ENCODE data around the gene LBX1. TPM values are rescaled to one million over a fixed set of nuclear protein-coding genes. Genes with fewer than 3 reads are reported as not detected.

The LBX1 gene
- total and polyA plus RNA-seq, 7 donors: not detected

DNA sequence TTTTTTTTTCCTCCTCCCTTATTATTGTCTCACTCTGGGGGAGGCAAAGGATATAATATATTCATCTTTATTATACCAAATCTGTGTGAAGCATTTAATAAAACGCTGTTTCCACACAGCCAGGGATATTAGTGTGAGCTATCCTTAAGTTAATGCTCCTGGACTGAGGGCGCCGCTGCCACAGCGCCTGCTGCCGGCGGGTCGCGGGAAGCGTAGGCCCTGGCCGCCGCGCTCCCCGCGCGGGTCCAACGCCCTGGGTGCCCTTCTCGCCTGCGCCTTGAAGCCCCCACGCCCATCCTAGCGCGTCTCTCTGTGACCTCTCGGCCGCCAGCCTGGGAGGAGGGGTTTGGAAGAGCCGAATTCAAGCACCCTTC lies 9.5 kb upstream of the LBX1 start:
- WGBS, 2 donors: 3 to 7% methylated on average over 24 of the region's 24 CpGs
- Histone ChIP-seq H3K27me3 (peaks cover 42 to 66% (median 53%) of the 10 kb centered on the region in 3 donors), H3K4me3 (no peak overlapping the region), H3K9me3 (no peaks in the 10 kb centered on the region), H3K4me1 (peaks cover 0 to 12% (median 11%) of the 10 kb centered on the region in 4 donors), H3K27ac (no peak overlapping the region), H3K36me3 (no peaks in the 10 kb centered on the region)
- DNase-seq: no peak
- no peak for TF ChIP-seq POLR2A (IDR thresholded peaks at IDR 0.05)
- TF ChIP-seq, protein P1, sequence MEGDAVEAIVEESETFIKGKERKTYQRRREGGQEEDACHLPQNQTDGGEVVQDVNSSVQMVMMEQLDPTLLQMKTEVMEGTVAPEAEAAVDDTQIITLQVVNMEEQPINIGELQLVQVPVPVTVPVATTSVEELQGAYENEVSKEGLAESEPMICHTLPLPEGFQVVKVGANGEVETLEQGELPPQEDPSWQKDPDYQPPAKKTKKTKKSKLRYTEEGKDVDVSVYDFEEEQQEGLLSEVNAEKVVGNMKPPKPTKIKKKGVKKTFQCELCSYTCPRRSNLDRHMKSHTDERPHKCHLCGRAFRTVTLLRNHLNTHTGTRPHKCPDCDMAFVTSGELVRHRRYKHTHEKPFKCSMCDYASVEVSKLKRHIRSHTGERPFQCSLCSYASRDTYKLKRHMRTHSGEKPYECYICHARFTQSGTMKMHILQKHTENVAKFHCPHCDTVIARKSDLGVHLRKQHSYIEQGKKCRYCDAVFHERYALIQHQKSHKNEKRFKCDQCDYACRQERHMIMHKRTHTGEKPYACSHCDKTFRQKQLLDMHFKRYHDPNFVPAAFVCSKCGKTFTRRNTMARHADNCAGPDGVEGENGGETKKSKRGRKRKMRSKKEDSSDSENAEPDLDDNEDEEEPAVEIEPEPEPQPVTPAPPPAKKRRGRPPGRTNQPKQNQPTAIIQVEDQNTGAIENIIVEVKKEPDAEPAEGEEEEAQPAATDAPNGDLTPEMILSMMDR (IDR thresholded peaks at IDR 0.05): peak in 1 of 4 experiments; percentile 13
- intact Hi-C loops (cut with DNase I): no loop called here

DNA sequence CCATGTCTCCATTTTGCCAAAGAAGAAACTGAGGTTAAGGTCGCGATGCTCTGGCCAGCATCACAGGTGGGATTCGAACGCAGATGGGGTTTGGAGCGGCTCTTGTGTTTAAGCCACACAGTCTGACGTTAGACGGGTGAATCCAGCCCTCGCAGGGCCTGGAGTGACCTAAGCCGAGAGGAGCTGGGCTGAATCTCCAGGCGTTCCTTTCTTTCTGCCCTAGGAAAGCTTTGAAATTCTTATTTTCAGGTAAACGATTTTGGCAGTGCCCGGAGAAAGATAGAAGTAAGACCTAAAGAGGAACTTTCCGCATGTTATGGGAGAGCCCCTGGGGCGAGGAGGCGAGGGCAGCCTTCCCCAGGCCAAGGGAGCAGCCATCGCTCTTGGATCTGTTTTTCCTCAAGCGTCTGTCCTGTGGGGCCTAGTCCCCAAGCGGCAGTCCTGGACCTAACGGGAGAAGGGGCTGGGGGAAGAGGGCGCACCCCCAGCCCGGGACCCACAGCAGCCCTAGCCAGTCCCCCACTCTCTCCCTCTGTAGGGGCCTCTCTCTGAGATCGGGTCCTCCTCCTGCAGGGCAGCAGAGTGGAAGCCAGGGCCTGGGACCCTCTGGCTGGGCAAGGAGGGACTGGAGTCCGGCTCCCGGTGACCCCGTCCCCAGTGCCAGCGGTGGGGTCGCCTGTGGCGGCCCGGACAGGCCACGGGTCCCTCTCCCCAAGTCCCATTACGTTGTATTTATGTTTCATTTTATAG lies 8.9 kb upstream of the LBX1 start:
- intact Hi-C loops (cut with DNase I): no loop called here

DNA sequence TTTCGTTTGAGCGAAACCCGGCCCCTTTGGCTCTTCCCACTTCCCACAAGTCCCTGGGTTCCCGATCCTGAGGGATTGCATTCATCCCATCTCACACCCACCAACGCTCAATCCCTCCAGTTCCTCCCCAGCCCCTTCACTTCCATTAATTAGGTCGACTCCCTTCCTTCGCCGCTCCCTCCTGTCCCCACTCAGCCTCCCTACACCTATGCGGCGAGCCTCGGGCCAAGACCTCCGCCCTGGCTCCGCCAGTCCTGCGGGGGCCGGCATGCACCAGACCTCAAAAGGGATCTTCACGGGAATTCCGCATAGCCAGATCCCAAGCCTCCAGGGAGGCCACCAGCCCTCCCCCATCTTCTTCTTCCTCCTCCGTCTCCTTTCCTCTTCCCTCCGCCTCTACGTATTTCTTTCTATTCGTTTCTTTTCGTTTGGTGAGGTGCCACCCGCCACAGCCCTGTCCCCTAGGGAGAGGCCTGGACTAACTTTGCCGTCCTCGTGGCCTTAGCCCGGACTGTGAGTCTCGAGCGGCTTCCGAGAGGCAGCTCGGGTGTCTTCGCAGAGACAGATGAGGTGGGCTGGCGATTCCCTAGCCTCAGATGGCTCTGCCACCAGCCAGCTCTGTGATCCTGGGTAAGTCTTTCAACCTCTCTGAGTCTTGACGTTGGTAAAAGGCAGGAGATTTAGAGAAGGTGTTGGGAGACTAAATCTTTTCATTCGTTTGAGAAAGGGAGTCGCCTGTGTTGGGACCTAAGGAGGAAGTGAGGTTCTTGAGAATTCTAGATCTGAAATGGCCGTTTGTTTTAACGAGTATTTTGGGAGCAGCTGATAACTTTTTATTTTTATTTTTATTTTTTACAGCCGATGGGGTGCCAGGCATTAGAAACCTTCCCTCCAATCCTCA lies 8.1 kb upstream of the LBX1 start:
- TF ChIP-seq, protein P1 (IDR thresholded peaks at IDR 0.05): no peak
- TF ChIP-seq POLR2A (IDR thresholded peaks at IDR 0.05): no peak
- TF ChIP-seq EP300 (IDR thresholded peaks at IDR 0.05): no peak
- TF ChIP-seq POLR2AphosphoS5 (IDR thresholded peaks at IDR 0.05): peak in 1 of 4 donors; percentile 16
- no peaks in the 10 kb centered on the region for H3K9me3 ChIP-seq
- no peak for DNase-seq
- peaks cover 48 to 80% (median 67%) of the 10 kb centered on the region in 3 donors for H3K27me3 ChIP-seq
- H3K27ac ChIP-seq: no peak overlapping the region
- no peak overlapping the region for H3K4me3 ChIP-seq
- WGBS, 2 donors: 7 to 11% methylated on average over 38 of the region's 38 CpGs
- H3K4me1 ChIP-seq: peaks cover 0 to 12% (median 11%) of the 10 kb centered on the region in 4 donors
- intact Hi-C loops (cut with DNase I): no loop called here
- no peaks in the 10 kb centered on the region for H3K36me3 ChIP-seq

More for the DNA sequence above, 8.9 kb upstream of the LBX1 start:
- Histone ChIP-seq H3K9me3 (no peaks in the 10 kb centered on the region), H3K4me3 (no peak overlapping the region), H3K27me3 (peaks cover 47 to 72% (median 59%) of the 10 kb centered on the region in 3 donors), H3K27ac (no peak overlapping the region), H3K36me3 (no peaks in the 10 kb centered on the region), H3K4me1 (peaks cover 0 to 12% (median 11%) of the 10 kb centered on the region in 4 donors)
- no peak for DNase-seq
- TF ChIP-seq EP300 (IDR thresholded peaks at IDR 0.05) (no peak), POLR2AphosphoS5 (IDR thresholded peaks at IDR 0.05) (peak in 3 of 4 donors; percentile 42 to 75 (median 72)), POLR2A (IDR thresholded peaks at IDR 0.05) (no peak)
- TF ChIP-seq, protein P1 (IDR thresholded peaks at IDR 0.05): no peak
- 12 to 14% methylated on average over 31 of the region's 31 CpGs for WGBS, 2 donors

GRCh38 chr10:101236376-101237080 lies 7.3 kb upstream of the LBX1 start:
- intact Hi-C loops (cut with DNase I): no loop called here
- Histone ChIP-seq H3K4me3 (no peak overlapping the region), H3K27me3 (peaks cover 54 to 88% (median 75%) of the 10 kb centered on the region in 3 donors), H3K9me3 (no peaks in the 10 kb centered on the region), H3K36me3 (no peaks in the 10 kb centered on the region), H3K27ac (no peak overlapping the region), H3K4me1 (peaks cover 0 to 12% (median 11%) of the 10 kb centered on the region in 4 donors)
- no peak for TF ChIP-seq EP300 (IDR thresholded peaks at IDR 0.05)
- no peak for TF ChIP-seq POLR2AphosphoS5 (IDR thresholded peaks at IDR 0.05)
- TF ChIP-seq POLR2A (IDR thresholded peaks at IDR 0.05): no peak
- TF ChIP-seq, protein P1 (IDR thresholded peaks at IDR 0.05): no peak
- WGBS, 2 donors: 5 to 6% methylated on average over 47 of the region's 47 CpGs
- DNase-seq: no peak

Data from sigmoid colon (tissue), 7 donors.